OCI-LY7 (cell line): Measurements from ENCODE around the gene CUBN.
"Not testable (repeated sequence)": the region's sequence is repeated elsewhere in the genome, so short reads cannot be mapped to it uniquely, and the experiment has no call there.

Experiments
- EZH2phosphoT487 ChIP-seq: fragments of 200-600 bp; sonication (generic); IDR thresholded peaks from 2 replicates; pipeline ENCODE4 v1.6.1; 2018; ENCODE audit warnings: low read depth, borderline replicate concordance, mild to moderate bottlenecking, mixed run types, antibody characterized with exemption, low read length, moderate library complexity, mixed read lengths
- TF ChIP-seq, protein P1 (sequence below): fragments of 200-600 bp; sonication (generic); conservative IDR thresholded peaks from 2 replicates; pipeline ENCODE4 v1.5.1; 2014; ENCODE audit warnings: mild to moderate bottlenecking, antibody characterized with exemption, low read length, moderate library complexity, mixed read lengths

DNA sequence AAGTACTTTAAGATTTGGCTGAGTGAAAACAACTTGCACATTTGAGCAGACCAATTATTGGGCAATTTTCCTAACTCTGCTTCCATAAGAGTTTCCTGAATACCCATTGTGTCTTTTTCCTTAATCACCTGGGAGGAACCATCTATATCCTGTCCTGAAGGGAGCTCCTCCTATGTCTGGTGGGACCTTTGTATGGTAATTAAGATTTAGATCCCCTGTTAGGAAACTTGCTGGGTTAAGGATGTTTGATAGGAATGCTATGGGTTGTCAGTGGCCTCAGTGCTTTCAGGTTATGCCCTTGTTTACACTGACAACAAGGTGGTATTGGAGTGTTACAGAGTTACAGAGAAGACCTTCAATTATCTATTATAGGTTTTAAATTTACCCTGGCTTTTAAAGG is 116.9 kb downstream of the CUBN start:
- TF ChIP-seq, protein P1, sequence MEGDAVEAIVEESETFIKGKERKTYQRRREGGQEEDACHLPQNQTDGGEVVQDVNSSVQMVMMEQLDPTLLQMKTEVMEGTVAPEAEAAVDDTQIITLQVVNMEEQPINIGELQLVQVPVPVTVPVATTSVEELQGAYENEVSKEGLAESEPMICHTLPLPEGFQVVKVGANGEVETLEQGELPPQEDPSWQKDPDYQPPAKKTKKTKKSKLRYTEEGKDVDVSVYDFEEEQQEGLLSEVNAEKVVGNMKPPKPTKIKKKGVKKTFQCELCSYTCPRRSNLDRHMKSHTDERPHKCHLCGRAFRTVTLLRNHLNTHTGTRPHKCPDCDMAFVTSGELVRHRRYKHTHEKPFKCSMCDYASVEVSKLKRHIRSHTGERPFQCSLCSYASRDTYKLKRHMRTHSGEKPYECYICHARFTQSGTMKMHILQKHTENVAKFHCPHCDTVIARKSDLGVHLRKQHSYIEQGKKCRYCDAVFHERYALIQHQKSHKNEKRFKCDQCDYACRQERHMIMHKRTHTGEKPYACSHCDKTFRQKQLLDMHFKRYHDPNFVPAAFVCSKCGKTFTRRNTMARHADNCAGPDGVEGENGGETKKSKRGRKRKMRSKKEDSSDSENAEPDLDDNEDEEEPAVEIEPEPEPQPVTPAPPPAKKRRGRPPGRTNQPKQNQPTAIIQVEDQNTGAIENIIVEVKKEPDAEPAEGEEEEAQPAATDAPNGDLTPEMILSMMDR: not testable (repeated sequence)
- not testable (repeated sequence) for TF ChIP-seq EZH2phosphoT487
